ENCODE data around the gene RRP12.

- TF ChIP-seq ZNF274 (IDR thresholded peaks at IDR 0.05; ENCODE audit: low read depth, low read length) (no peak), YY1 (IDR thresholded peaks at IDR 0.05; ENCODE audit: insufficient read depth, insufficient read length) (no peak), SUZ12 (IDR thresholded peaks at IDR 0.05; ENCODE audit: extremely low read depth, insufficient read depth, insufficient read length) (no peak)
These were observed 25.0 kb upstream of the RRP12 start, which contains the start of gene PGAM1 for GRCh38 chr10:97425964-97426775.

Data from NT2/D1 (cell line).